DOHH2 (cell line): ENCODE results near the gene SH3PXD2A.

ENCODE experiments used
- H3F3A ChIP-seq: fragments of 200-600 bp; sonication (generic), shearing (Covaris generic); 2 replicates; pipeline ENCODE4 v1.6.0; 2016; ENCODE audit warnings: antibody characterized with exemption, mild to moderate bottlenecking; ENCODE audit not compliant: control insufficient read depth, insufficient read depth
- H3K27ac ChIP-seq: fragments of 200-600 bp; sonication (generic); 2 replicates; pipeline ENCODE4 v1.5.1; 2014; ENCODE audit warnings: low read depth, mild to moderate bottlenecking, low read length, moderate library complexity
- H3K27me3 ChIP-seq: fragments of 200-600 bp; sonication (generic); 2 replicates; pipeline ENCODE4 v1.6.1; 2014; ENCODE audit warnings: mild to moderate bottlenecking, low read length, mixed read lengths; ENCODE audit not compliant: control insufficient read depth
- H3K36me3 ChIP-seq: fragments of 200-600 bp; sonication (generic); 2 replicates; pipeline ENCODE4 v1.6.1; 2014; ENCODE audit warnings: mild to moderate bottlenecking, low read length, moderate library complexity, mixed read lengths; ENCODE audit not compliant: control insufficient read depth
- H3K4me1 ChIP-seq: fragments of 200-600 bp; sonication (generic); 2 replicates; pipeline ENCODE4 v1.6.1; 2014; ENCODE audit warnings: mild to moderate bottlenecking, low read length, mixed read lengths; ENCODE audit not compliant: control insufficient read depth
- H3K4me2 ChIP-seq: fragments of 200-600 bp; sonication (generic); 2 replicates; pipeline ENCODE4 v1.6.0; 2014; ENCODE audit warnings: mild to moderate bottlenecking, low read length, moderate library complexity
- H3K4me3 ChIP-seq: fragments of 200-600 bp; sonication (generic); 2 replicates; pipeline ENCODE4 v1.5.1; 2014; ENCODE audit warnings: mild to moderate bottlenecking, low read length, mixed read lengths
- H3K79me2 ChIP-seq: fragments of 200-600 bp; sonication (generic); 2 replicates; pipeline ENCODE4 v1.6.1; 2014; ENCODE audit warnings: mild to moderate bottlenecking, low read length, mixed read lengths; ENCODE audit not compliant: control insufficient read depth
- H3K9me2 ChIP-seq: fragments of 200-600 bp; sonication (generic); replicated peaks from 2 replicates; pipeline ENCODE4 v1.6.1; 2014; ENCODE audit warnings: mild to moderate bottlenecking, low read length, mixed read lengths; ENCODE audit not compliant: control insufficient read depth
- H3K9me3 ChIP-seq: fragments of 200-600 bp; sonication (generic); 2 replicates; pipeline ENCODE4 v1.6.1; 2014; ENCODE audit warnings: antibody characterized with exemption, low read length, mixed read lengths; ENCODE audit not compliant: control insufficient read depth, insufficient read depth
- H4K20me1 ChIP-seq: fragments of 200-600 bp; sonication (generic); 2 replicates; pipeline ENCODE4 v1.6.0; 2014; ENCODE audit warnings: low read depth, mild to moderate bottlenecking, antibody characterized with exemption, low read length, moderate library complexity; ENCODE audit not compliant: control insufficient read depth, insufficient read depth
- EZH2phosphoT487 ChIP-seq: fragments of 200-600 bp; sonication (generic); IDR thresholded peaks from 2 replicates; pipeline ENCODE4 v1.6.1; 2017; ENCODE audit warnings: borderline replicate concordance, mild to moderate bottlenecking, antibody characterized with exemption, low read length, moderate library complexity, mixed read lengths
- TF ChIP-seq, protein P1 (sequence below): fragments of 200-600 bp; sonication (generic); IDR thresholded peaks from one replicate; pipeline ENCODE4 v1.5.1; 2014; ENCODE audit warnings: antibody characterized with exemption, mild to moderate bottlenecking, low read depth, low read length; ENCODE audit not compliant: poor library complexity, severe bottlenecking

Gene SH3PXD2A

DNA sequence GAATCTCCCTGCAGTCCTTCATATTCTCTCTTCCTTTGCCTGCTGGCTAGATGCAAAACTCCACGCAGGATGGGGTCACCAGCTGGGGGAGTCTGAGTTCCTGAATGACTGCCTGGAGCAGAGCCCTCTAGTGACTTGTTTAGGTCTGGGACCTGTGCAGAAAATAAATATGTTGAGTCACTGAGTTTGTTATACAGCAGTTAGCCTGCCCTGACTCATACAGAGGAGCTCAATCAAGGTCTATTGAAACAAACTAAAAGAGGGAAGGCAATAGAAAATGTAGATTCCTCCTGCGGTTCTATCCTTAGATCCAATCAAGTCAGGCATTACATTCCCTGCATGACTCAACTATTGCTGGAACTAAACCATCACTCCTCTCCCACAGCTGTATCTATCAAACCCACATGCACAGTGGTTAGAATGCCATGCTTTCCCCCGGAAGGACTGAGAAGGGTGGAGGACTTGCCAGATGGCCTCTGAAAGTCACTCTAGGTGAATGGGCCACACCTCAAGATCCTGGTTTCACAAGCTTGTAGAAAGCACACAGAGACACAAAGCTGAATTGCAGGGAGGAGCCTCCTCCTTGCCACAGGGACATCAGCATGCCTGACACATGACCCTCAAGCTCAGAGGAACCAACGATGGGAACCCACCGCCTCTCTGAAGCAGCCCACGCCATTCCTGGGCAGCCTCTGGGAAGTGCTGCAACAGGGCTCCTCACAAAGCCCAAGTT lies 73.9 kb downstream of the SH3PXD2A start:
- Histone ChIP-seq H3K4me2 (no peak overlapping the region), H3K4me1 (no peaks in the 10 kb centered on the region), H4K20me1 (no peaks in the 10 kb centered on the region), H3F3A (no peaks in the 10 kb centered on the region), H3K79me2 (no peaks in the 10 kb centered on the region), H3K27ac (no peak overlapping the region), H3K4me3 (no peak overlapping the region), H3K27me3 (peaks cover 26% of the 10 kb centered on the region), H3K9me3 (no peaks in the 10 kb centered on the region), H3K9me2 (no peaks in the 10 kb centered on the region), H3K36me3 (no peaks in the 10 kb centered on the region)
- TF ChIP-seq, protein P1, sequence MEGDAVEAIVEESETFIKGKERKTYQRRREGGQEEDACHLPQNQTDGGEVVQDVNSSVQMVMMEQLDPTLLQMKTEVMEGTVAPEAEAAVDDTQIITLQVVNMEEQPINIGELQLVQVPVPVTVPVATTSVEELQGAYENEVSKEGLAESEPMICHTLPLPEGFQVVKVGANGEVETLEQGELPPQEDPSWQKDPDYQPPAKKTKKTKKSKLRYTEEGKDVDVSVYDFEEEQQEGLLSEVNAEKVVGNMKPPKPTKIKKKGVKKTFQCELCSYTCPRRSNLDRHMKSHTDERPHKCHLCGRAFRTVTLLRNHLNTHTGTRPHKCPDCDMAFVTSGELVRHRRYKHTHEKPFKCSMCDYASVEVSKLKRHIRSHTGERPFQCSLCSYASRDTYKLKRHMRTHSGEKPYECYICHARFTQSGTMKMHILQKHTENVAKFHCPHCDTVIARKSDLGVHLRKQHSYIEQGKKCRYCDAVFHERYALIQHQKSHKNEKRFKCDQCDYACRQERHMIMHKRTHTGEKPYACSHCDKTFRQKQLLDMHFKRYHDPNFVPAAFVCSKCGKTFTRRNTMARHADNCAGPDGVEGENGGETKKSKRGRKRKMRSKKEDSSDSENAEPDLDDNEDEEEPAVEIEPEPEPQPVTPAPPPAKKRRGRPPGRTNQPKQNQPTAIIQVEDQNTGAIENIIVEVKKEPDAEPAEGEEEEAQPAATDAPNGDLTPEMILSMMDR = peak; percentile 69
- TF ChIP-seq EZH2phosphoT487 = no peak

DNA sequence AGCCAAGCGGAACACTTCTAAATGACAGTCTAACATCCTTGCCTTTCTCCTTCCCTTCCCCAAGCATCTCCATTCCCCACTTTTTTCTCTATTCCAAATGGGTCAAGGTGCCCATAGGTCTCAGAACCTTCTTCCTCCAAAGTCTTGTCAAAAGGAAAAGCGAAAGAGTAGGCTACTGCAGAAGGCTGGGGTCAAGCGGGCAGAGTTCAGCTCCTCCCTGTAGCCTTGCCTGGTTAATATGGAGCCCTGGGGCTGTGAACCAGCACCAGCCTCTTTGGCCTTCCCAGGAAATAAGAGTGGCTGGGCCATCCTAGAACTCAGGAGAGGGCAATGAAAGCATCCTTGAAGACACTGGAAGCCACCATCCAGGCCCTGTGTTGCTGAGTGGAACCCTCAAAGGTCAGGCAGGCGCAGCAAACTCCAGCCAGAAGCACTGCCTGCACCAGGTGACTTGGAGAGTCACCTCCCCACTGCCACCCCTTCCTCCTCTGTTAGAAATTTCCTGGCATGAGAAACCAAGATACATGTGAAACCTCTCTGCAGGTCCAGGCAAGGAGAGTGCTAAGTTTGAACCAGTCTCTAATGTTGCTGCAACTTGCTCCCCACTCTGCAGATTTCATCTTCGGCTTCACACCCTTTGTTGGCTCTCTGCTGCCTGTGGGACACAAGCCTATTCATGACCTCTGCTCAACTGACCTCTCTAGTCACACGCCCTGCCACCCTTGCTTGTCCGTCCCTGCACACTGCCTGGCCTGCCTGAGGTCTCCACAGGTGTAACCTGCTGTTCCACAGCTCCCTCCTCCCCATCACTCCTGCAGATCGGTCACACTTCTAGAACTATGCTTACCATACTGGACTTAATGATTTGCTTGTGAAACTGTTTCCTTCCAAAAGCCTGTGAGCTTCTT lies 74.9 kb downstream of the SH3PXD2A start:
- Histone ChIP-seq H3K36me3 (no peaks in the 10 kb centered on the region), H3K79me2 (no peaks in the 10 kb centered on the region), H3F3A (no peaks in the 10 kb centered on the region), H3K4me1 (no peaks in the 10 kb centered on the region), H3K4me3 (no peak overlapping the region), H3K27ac (no peak overlapping the region), H3K9me2 (no peaks in the 10 kb centered on the region), H3K27me3 (peaks cover 28% of the 10 kb centered on the region), H4K20me1 (no peaks in the 10 kb centered on the region), H3K4me2 (no peak overlapping the region), H3K9me3 (no peaks in the 10 kb centered on the region)
- no peak for TF ChIP-seq EZH2phosphoT487
- TF ChIP-seq, protein P1 = no peak

DNA sequence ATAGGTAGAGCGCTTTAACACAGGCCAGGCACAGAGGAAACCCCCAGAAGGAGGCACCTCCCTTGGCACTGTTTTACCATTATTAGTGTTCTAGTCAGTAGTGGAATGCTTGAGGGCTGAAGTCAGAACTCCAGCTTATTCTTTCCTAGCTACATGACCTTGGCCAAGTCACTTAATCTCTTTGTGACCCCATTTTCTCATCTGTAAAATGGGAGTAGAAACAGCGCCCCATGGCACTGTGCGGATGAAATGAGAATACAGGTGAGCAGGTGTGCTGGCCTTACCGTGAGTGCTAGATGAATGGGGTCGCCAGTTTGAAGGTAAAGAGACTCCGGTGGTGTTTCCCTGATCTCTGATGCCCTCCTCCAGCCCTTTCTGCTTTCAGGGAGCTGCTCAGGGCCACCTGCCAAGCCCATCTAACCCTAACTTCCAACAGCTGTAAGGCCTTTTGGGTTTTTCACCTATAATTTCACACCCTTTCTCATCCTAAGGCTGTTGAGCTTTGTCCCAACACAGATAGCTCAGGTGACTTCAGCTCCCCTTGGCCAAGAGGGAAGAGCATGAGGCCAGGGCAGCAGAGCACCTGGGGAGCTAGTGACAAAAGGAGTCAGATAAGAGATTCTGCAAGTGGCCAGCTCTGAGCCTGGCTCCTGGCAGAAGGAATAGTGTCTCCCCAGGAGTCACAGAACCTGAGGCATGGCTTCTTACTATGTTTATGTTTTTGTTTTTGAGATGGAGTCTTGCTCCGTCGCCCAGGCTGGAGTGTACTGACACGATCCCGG lies 76.8 kb downstream of the SH3PXD2A start:
- Histone ChIP-seq H3K27ac (no peak overlapping the region), H3K27me3 (peaks cover 28% of the 10 kb centered on the region), H3K9me3 (no peaks in the 10 kb centered on the region), H3K36me3 (no peaks in the 10 kb centered on the region), H3F3A (no peaks in the 10 kb centered on the region), H3K9me2 (no peaks in the 10 kb centered on the region), H3K4me1 (no peaks in the 10 kb centered on the region), H4K20me1 (no peaks in the 10 kb centered on the region), H3K79me2 (no peaks in the 10 kb centered on the region), H3K4me3 (no peak overlapping the region), H3K4me2 (no peak overlapping the region)
- TF ChIP-seq, protein P1 = no peak
- TF ChIP-seq EZH2phosphoT487 = no peak
